C4-2B (cell line): ENCODE results near the gene TRPV6.

Experiments used
- ZFX ChIP-seq: fragments of 450-650 bp; IDR thresholded peaks from 2 replicates; pipeline ENCODE4 v1.6.1; 2017
- TF ChIP-seq, protein P1 (sequence below): fragments of 450-650 bp; conservative IDR thresholded peaks from 2 replicates; pipeline ENCODE4 v1.5.1; 2017; ENCODE audit warnings: mild to moderate bottlenecking

DNA sequence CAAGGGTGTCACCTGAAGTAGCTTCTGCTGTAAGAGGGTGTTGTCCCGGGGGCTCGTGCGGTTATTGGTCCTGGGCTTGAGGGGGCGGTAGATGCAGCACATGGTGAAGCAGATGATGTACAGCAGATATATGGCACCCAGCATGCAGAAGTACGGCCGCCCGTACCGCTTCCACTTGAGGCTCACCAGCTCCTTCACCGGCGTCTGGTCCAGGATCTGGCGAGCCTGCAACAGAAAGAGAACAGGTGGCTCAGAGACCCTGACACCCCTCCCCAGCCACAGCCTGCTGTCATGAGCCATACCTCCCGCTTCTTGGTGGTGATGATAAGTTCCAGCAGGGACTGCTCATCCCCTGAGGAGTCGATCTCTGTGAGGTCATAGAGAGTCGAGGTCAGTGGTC, 10.1 kb downstream of the TRPV6 start:
- TF ChIP-seq, protein P1, sequence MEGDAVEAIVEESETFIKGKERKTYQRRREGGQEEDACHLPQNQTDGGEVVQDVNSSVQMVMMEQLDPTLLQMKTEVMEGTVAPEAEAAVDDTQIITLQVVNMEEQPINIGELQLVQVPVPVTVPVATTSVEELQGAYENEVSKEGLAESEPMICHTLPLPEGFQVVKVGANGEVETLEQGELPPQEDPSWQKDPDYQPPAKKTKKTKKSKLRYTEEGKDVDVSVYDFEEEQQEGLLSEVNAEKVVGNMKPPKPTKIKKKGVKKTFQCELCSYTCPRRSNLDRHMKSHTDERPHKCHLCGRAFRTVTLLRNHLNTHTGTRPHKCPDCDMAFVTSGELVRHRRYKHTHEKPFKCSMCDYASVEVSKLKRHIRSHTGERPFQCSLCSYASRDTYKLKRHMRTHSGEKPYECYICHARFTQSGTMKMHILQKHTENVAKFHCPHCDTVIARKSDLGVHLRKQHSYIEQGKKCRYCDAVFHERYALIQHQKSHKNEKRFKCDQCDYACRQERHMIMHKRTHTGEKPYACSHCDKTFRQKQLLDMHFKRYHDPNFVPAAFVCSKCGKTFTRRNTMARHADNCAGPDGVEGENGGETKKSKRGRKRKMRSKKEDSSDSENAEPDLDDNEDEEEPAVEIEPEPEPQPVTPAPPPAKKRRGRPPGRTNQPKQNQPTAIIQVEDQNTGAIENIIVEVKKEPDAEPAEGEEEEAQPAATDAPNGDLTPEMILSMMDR = no peak
- no peak for TF ChIP-seq ZFX
